ENCODE results near the gene RNF215. TPM values are rescaled to one million over a fixed set of nuclear protein-coding genes. Genes with fewer than 3 reads are reported as not detected.

Gene RNF215
- total RNA-seq, 3 donors from 2014 or later (not counting 1 experiment from before 2014, with no cell fraction given): 7.5 to 9.8 (median 9.5) TPM

- 84% methylated on average over 2 of the region's 3 CpGs for WGBS (ENCODE audit: insufficient coverage)
- no peak overlapping the region for H3K27ac ChIP-seq (ENCODE audit: low read length)
- Mint-ChIP-seq H3K4me3 (no peak overlapping the region), H3K36me3 (no peaks in the 10 kb centered on the region), H3K27me3 (ENCODE audit: low read depth in 2 of 2) (peaks cover 37 to 41% of the 10 kb centered on the region in 2 donors), H3K27ac (no peak overlapping the region), H3K9me3 (no peaks in the 10 kb centered on the region), H3K4me1 (peaks cover 9 to 21% of the 10 kb centered on the region in 2 donors)
- peaks cover 26% of the 10 kb centered on the region for H3K4me1 ChIP-seq (ENCODE audit: control insufficient read depth, insufficient read depth, low read length)
- intact Hi-C loops (cut with micrococcal nuclease): no loop called here
- ATAC-seq: no peak
- H3K36me3 ChIP-seq (ENCODE audit: control insufficient read depth, insufficient read depth, low read length): no peaks in the 10 kb centered on the region
- peaks cover 28% of the 10 kb centered on the region for H3K27me3 ChIP-seq (ENCODE audit: control insufficient read depth, insufficient read depth, low read length)
- no peaks in the 10 kb centered on the region for H3K9me3 ChIP-seq (ENCODE audit: control insufficient read depth, insufficient read depth, low read length)
- TF ChIP-seq CTCF (IDR thresholded peaks at IDR 0.05): no peak
- DNase-seq: no peak
- H3K4me3 ChIP-seq (ENCODE audit: low read length): no peak overlapping the region
Measured at GRCh38 chr22:30393885-30394284, 6.7 kb upstream of the RNF215 start.

- H3K9me3 ChIP-seq (ENCODE audit: control insufficient read depth, insufficient read depth, low read length): no peaks in the 10 kb centered on the region
- Mint-ChIP-seq H3K4me3 (no peak overlapping the region), H3K36me3 (no peaks in the 10 kb centered on the region), H3K27me3 (ENCODE audit: low read depth in 2 of 2) (peaks cover 31 to 35% of the 10 kb centered on the region in 2 donors), H3K9me3 (no peaks in the 10 kb centered on the region), H3K27ac (no peak overlapping the region), H3K4me1 (peaks cover 3 to 15% of the 10 kb centered on the region in 2 donors)
- peaks cover 24% of the 10 kb centered on the region for H3K27me3 ChIP-seq (ENCODE audit: control insufficient read depth, insufficient read depth, low read length)
- peaks cover 20% of the 10 kb centered on the region for H3K4me1 ChIP-seq (ENCODE audit: control insufficient read depth, insufficient read depth, low read length)
- ATAC-seq (no peak), DNase-seq (no peak)
- no peaks in the 10 kb centered on the region for H3K36me3 ChIP-seq (ENCODE audit: control insufficient read depth, insufficient read depth, low read length)
- no peak overlapping the region for H3K4me3 ChIP-seq (ENCODE audit: low read length)
- no peak overlapping the region for H3K27ac ChIP-seq (ENCODE audit: low read length)
- intact Hi-C loops (cut with micrococcal nuclease): no loop called here
- 82% methylated on average over 7 of the region's 7 CpGs for WGBS (ENCODE audit: insufficient coverage)
- no peak for TF ChIP-seq CTCF (IDR thresholded peaks at IDR 0.05)
Measured at GRCh38 chr22:30393322-30393680, 6.1 kb upstream of the RNF215 start.

- Mint-ChIP-seq H3K36me3 (no peaks in the 10 kb centered on the region), H3K4me1 (peaks cover 0 to 10% of the 10 kb centered on the region in 2 donors), H3K9me3 (no peaks in the 10 kb centered on the region), H3K27ac (no peak overlapping the region), H3K27me3 (ENCODE audit: low read depth in 2 of 2) (peaks cover 26 to 30% of the 10 kb centered on the region in 2 donors), H3K4me3 (no peak overlapping the region)
- TF ChIP-seq CTCF (IDR thresholded peaks at IDR 0.05): no peak
- Histone ChIP-seq H3K4me3 (ENCODE audit: low read length) (no peak overlapping the region), H3K4me1 (ENCODE audit: control insufficient read depth, insufficient read depth, low read length) (peaks cover 15% of the 10 kb centered on the region), H3K36me3 (ENCODE audit: control insufficient read depth, insufficient read depth, low read length) (no peaks in the 10 kb centered on the region), H3K27ac (ENCODE audit: low read length) (no peak overlapping the region), H3K9me3 (ENCODE audit: control insufficient read depth, insufficient read depth, low read length) (no peaks in the 10 kb centered on the region), H3K27me3 (ENCODE audit: control insufficient read depth, insufficient read depth, low read length) (peaks cover 20% of the 10 kb centered on the region)
- 64% methylated on average over 5 of the region's 9 CpGs for WGBS (ENCODE audit: insufficient coverage)
- peak in 1 of 2 donors; percentile 27 for DNase-seq
- intact Hi-C loops (cut with micrococcal nuclease): no loop called here
- ATAC-seq: no peak
Measured at GRCh38 chr22:30392661-30393321, 5.6 kb upstream of the RNF215 start.
